Endothelial cell of umbilical vein (primary cell): Measurements from ENCODE around the gene SOX11. TPM values are rescaled to one million over a fixed set of nuclear protein-coding genes. Genes with fewer than 3 reads are reported as not detected.

Source experiments
- BruUV-seq: library from RNA; stranded (reverse); fragments of 400-500 nt; replicated peaks from 2 replicates; lab custom pipeline; 2021; lab: Mats Ljungman, UMichigan
- CTCF ChIA-PET: fragments of 300-600, 350-600 bp; sonication (Branson Sonifier 250); formaldehyde crosslinking; loops from one replicate; lab custom pipeline; 2021; ENCODE audit warnings: antibody characterized with exemption, inconsistent platforms; lab: Charles Lee
- POLR2A ChIA-PET: fragments of 300-600, 350-600 bp; sonication (Branson Sonifier 250); formaldehyde crosslinking; loops from one replicate; lab custom pipeline; 2021; ENCODE audit warnings: antibody characterized with exemption, inconsistent platforms; lab: Charles Lee
- DNase-seq: peaks from one replicate; pipeline ENCODE4 v3.0.0-alpha.2; 2011; ENCODE audit warnings: low read depth, low spot score
- FAIRE-seq: peaks from 2 replicates; lab custom pipeline; 2011; peaks lifted over from hg19 to GRCh38; lab: Jason Lieb, UNC
- H2AFZ ChIP-seq: 2 replicates; pipeline ENCODE4 v1.6.0; 2012; ENCODE audit warnings: low read depth, low read length, control low read depth, inconsistent platforms
- H3K27ac ChIP-seq: 2 replicates; pipeline ENCODE4 v1.5.1; 2011; ENCODE audit warnings: low read depth, mild to moderate bottlenecking, control low read depth, low read length, moderate library complexity; ENCODE audit not compliant: insufficient read depth
- H3K27me3 ChIP-seq, 2 experiments: 2 replicates each; pipeline versions ENCODE4 v1.6.0 to v1.6.1; 2011; ENCODE audit warnings: low read length in 2 of 2, mixed read lengths in 1 of 2; ENCODE audit not compliant: control insufficient read depth in 2 of 2, insufficient read depth in 2 of 2
- H3K36me3 ChIP-seq, 2 experiments: 2 replicates in 1 of 2; 3 replicates in 1 of 2; pipeline ENCODE4 v1.5.1; 2011; ENCODE audit warnings: low read length in 2 of 2, mild to moderate bottlenecking in 1 of 2, moderate library complexity in 1 of 2; ENCODE audit not compliant: control insufficient read depth in 2 of 2, insufficient read depth in 2 of 2; ENCODE audit errors: extremely low read depth in 1 of 2
- H3K4me1 ChIP-seq: 3 replicates; pipeline ENCODE4 v1.5.1; 2011; ENCODE audit warnings: mild to moderate bottlenecking, low read length; ENCODE audit not compliant: control insufficient read depth, insufficient read depth; ENCODE audit errors: extremely low read depth
- H3K4me2 ChIP-seq: 2 replicates; pipeline ENCODE4 v1.6.1; 2011; ENCODE audit warnings: low read length, control low read depth, mixed read lengths; ENCODE audit not compliant: insufficient read depth
- H3K4me3 ChIP-seq, 3 experiments: fragments of 200-600 bp in 1 of 3; sonication (generic), shearing (Covaris generic) in 1 of 3; replicated peaks in 1 of 3; 2 replicates each; pipeline ENCODE4 v1.5.1; 2011 to 2016; ENCODE audit warnings: control low read depth in 3 of 3, low read length in 3 of 3, mild to moderate bottlenecking in 2 of 3, inconsistent platforms in 1 of 3, low read depth in 1 of 3, moderate library complexity in 1 of 3; ENCODE audit not compliant: insufficient read depth in 1 of 3
- H3K79me2 ChIP-seq: 2 replicates; pipeline ENCODE4 v1.6.0; 2012; ENCODE audit warnings: low read length, inconsistent platforms; ENCODE audit not compliant: control insufficient read depth, insufficient read depth
- H3K9ac ChIP-seq: replicated peaks from 2 replicates; pipeline ENCODE3; 2011; ENCODE audit warnings: low read length, control low read depth; ENCODE audit not compliant: insufficient read depth; ENCODE audit errors: extremely low read depth
- H3K9me1 ChIP-seq: replicated peaks from 3 replicates; pipeline ENCODE4 v1.6.0; 2011; ENCODE audit warnings: mild to moderate bottlenecking, low read length; ENCODE audit not compliant: control insufficient read depth, insufficient read depth; ENCODE audit errors: extremely low read depth
- H3K9me3 ChIP-seq: replicated peaks from 2 replicates; pipeline ENCODE4 v1.5.1; 2012; ENCODE audit warnings: low read length, inconsistent platforms; ENCODE audit not compliant: control insufficient read depth, insufficient read depth
- H4K20me1 ChIP-seq: replicated peaks from 2 replicates; pipeline ENCODE3; 2011; ENCODE audit warnings: mild to moderate bottlenecking, low read length; ENCODE audit not compliant: control insufficient read depth, insufficient read depth; ENCODE audit errors: extremely low read depth
- CTCF ChIP-seq, 2 donors: IDR thresholded peaks; 1 replicate in 1 of 2; 2 replicates in 1 of 2; pipeline ENCODE4 v1.5.1; 2011; ENCODE audit warnings: low read length in 2 of 2, mild to moderate bottlenecking in 2 of 2, moderate library complexity in 2 of 2, control low read depth in 1 of 2, inconsistent platforms in 1 of 2, low read depth in 1 of 2; ENCODE audit not compliant: insufficient read depth in 1 of 2; ENCODE audit errors: extremely low read depth in 1 of 2
- EZH2 ChIP-seq: IDR thresholded peaks from 2 replicates; pipeline ENCODE4 v1.6.1; 2012; ENCODE audit warnings: borderline replicate concordance, low read depth, mild to moderate bottlenecking, moderate library complexity, low read length, inconsistent platforms; ENCODE audit not compliant: severe bottlenecking
- FOS ChIP-seq: IDR thresholded peaks from 2 replicates; pipeline ENCODE4 v1.6.1; 2011; ENCODE audit warnings: mild to moderate bottlenecking, low read length, moderate library complexity, borderline replicate concordance; ENCODE audit not compliant: insufficient read depth
- GATA2 ChIP-seq: IDR thresholded peaks from 2 replicates; pipeline ENCODE4 v1.7.0; 2011; ENCODE audit warnings: low read depth, mild to moderate bottlenecking, moderate library complexity, mixed read lengths, low read length; ENCODE audit not compliant: insufficient read length, insufficient read depth
- JUN ChIP-seq: IDR thresholded peaks from 2 replicates; pipeline ENCODE4 v1.6.1; 2011; ENCODE audit warnings: borderline replicate concordance, low read depth; ENCODE audit not compliant: insufficient read length, insufficient read depth
- MAX ChIP-seq: IDR thresholded peaks from 2 replicates; pipeline ENCODE4 v1.6.1; 2011; ENCODE audit not compliant: insufficient read depth, insufficient read length
- MYC ChIP-seq: IDR thresholded peaks from one replicate; pipeline ENCODE4 v1.6.1; 2011; ENCODE audit warnings: mild to moderate bottlenecking, low read depth, low read length
- POLR2A ChIP-seq: IDR thresholded peaks from 2 replicates; pipeline ENCODE4 v1.6.1; 2012; ENCODE audit warnings: low read depth, mild to moderate bottlenecking, control low read depth, low read length
- POLR2AphosphoS5 ChIP-seq: IDR thresholded peaks from 2 replicates; pipeline ENCODE4 v1.6.1; 2012; ENCODE audit warnings: low read depth, mild to moderate bottlenecking, control low read depth, low read length, moderate library complexity; ENCODE audit not compliant: insufficient read depth
- dilution Hi-C: fragments of 300-500 bp; cut with MboI; formaldehyde crosslinking; loops from one replicate; pipeline ENCODE4 v1.15.0; 2019; ENCODE audit warnings: low sequenced_read_pairs; ENCODE audit not compliant: extremely low pct_ligation_motif_present
- intact Hi-C: fragments of 100-400 bp; cut with micrococcal nuclease; formaldehyde crosslinking; loops from one replicate; pipeline ENCODE4 v1.10.0; 2022
- polyA plus RNA-seq, 4 experiments: library from polyadenylated mRNA; depleted of rRNA in 3 of 4; stranded (reverse) in 3 of 4; unstranded in 1 of 4; fragments of >200 nt; gene quantifications; 2 replicates each; pipeline versions ENCODE4 v1.2.1 to v1.2.3, GENCODE V29; 2011 to 2012; ENCODE audit warnings: missing spikeins in 1 of 4
- total RNA-seq: library from RNA; stranded (reverse); gene quantifications from 2 replicates; pipeline ENCODE4 v1.2.3, GENCODE V29; 2021

Gene SOX11
- total and polyA plus RNA-seq, 2 donors (not counting 3 experiments of a cell fraction or from before 2014, with no cell fraction given) = not detected

GRCh38 chr2:5696404-5696944 is 4.3 kb downstream of the SOX11 start:
- Histone ChIP-seq H3K36me3 (no peaks in the 10 kb centered on the region), H3K4me2 (no peak overlapping the region), H3K9me3 (no peaks in the 10 kb centered on the region), H3K27me3 (peaks cover 18 to 49% of the 10 kb centered on the region in 2 experiments), H3K9ac (no peak overlapping the region), H3K9me1 (no peaks in the 10 kb centered on the region), H3K79me2 (no peaks in the 10 kb centered on the region), H3K4me1 (no peaks in the 10 kb centered on the region), H3K27ac (no peak overlapping the region), H3K4me3 (no peak overlapping the region), H4K20me1 (no peaks in the 10 kb centered on the region), H2AFZ (no peak overlapping the region)
- FAIRE-seq (no peak), DNase-seq (no peak)
- POLR2A ChIA-PET = no interaction called here
- no peak for TF ChIP-seq MYC
- no peak for TF ChIP-seq JUN
- TF ChIP-seq POLR2A = no peak
- no peak for TF ChIP-seq EZH2
- no peak for TF ChIP-seq MAX
- TF ChIP-seq GATA2 = no peak
- TF ChIP-seq POLR2AphosphoS5 = no peak
- no peak for TF ChIP-seq FOS
- no peak for TF ChIP-seq CTCF (IDR thresholded peaks at IDR 0.05; ENCODE audit: extremely low read depth in 1 of 2, insufficient read depth in 1 of 2, low read depth in 1 of 2, low read length in 2 of 2)
- intact Hi-C loops (no loop called here), dilution Hi-C loops (no loop called here)
- CTCF ChIA-PET = no interaction called here
- no TSS peak for BruUV-seq
